IPS-18a (cell line): ENCODE measurements around the gene SLC1A2.

Source experiments
- H3K27ac ChIP-seq: one replicate; pipeline ENCODE4 v1.5.1; 2013; ENCODE audit warnings: low read length
- H3K27me3 ChIP-seq: one replicate; pipeline ENCODE4 v1.6.1; 2013; ENCODE audit warnings: mild to moderate bottlenecking, low read length; ENCODE audit not compliant: control insufficient read depth, insufficient read depth
- H3K36me3 ChIP-seq: one replicate; pipeline ENCODE4 v1.6.1; 2013; ENCODE audit warnings: low read depth, low read length; ENCODE audit not compliant: control insufficient read depth
- H3K4me1 ChIP-seq: one replicate; pipeline ENCODE4 v1.6.1; 2013; ENCODE audit warnings: low read depth, low read length; ENCODE audit not compliant: control insufficient read depth
- H3K4me3 ChIP-seq: one replicate; pipeline ENCODE4 v1.5.1; 2013; ENCODE audit warnings: low read length
- H3K9ac ChIP-seq: one replicate; pipeline ENCODE4 v1.6.1; 2013; ENCODE audit warnings: mild to moderate bottlenecking, low read length, moderate library complexity
- H3K9me3 ChIP-seq: one replicate; pipeline ENCODE4 v1.6.1; 2013; ENCODE audit warnings: low read depth, low read length; ENCODE audit not compliant: control insufficient read depth

The SLC1A2 gene

GRCh38 chr11:35412285-35412684 lies 7.1 kb downstream of the SLC1A2 start:
- Histone ChIP-seq H3K9me3 (no peaks in the 10 kb centered on the region), H3K27ac (no peak overlapping the region), H3K4me1 (no peaks in the 10 kb centered on the region), H3K4me3 (no peak overlapping the region), H3K27me3 (peaks cover 32% of the 10 kb centered on the region), H3K9ac (no peak overlapping the region), H3K36me3 (no peaks in the 10 kb centered on the region)

- Histone ChIP-seq H3K4me1 (no peaks in the 10 kb centered on the region), H3K9me3 (no peaks in the 10 kb centered on the region), H3K27ac (no peak overlapping the region), H3K4me3 (no peak overlapping the region), H3K36me3 (no peaks in the 10 kb centered on the region), H3K9ac (no peak overlapping the region), H3K27me3 (no peaks in the 10 kb centered on the region)
Measured at GRCh38 chr11:35407041-35407440, 12.3 kb downstream of the SLC1A2 start.

GRCh38 chr11:35404388-35404775 lies 15.0 kb downstream of the SLC1A2 start:
- Histone ChIP-seq H3K27me3 (no peaks in the 10 kb centered on the region), H3K4me3 (no peak overlapping the region), H3K36me3 (no peaks in the 10 kb centered on the region), H3K9me3 (no peaks in the 10 kb centered on the region), H3K4me1 (peaks cover 7% of the 10 kb centered on the region), H3K27ac (no peak overlapping the region), H3K9ac (no peak overlapping the region)

- no peak overlapping the region for H3K27ac ChIP-seq
- no peak overlapping the region for H3K9ac ChIP-seq
- H3K4me3 ChIP-seq, result no peak overlapping the region
- no peaks in the 10 kb centered on the region for H3K27me3 ChIP-seq
- H3K36me3 ChIP-seq, result no peaks in the 10 kb centered on the region
- H3K9me3 ChIP-seq, result no peaks in the 10 kb centered on the region
- H3K4me1 ChIP-seq, result peaks cover 7% of the 10 kb centered on the region
Measured at GRCh38 chr11:35403765-35404387, 15.5 kb downstream of the SLC1A2 start.

- Histone ChIP-seq H3K9me3 (no peaks in the 10 kb centered on the region), H3K4me3 (no peak overlapping the region)
Measured at GRCh38 chr11:35402751-35403660, 16.4 kb downstream of the SLC1A2 start.

GRCh38 chr11:35398881-35399280 lies 20.5 kb downstream of the SLC1A2 start:
- no peak overlapping the region for H3K4me3 ChIP-seq
- H3K4me1 ChIP-seq, result peaks cover 7% of the 10 kb centered on the region
- no peaks in the 10 kb centered on the region for H3K36me3 ChIP-seq
- H3K27ac ChIP-seq, result no peak overlapping the region
- no peak overlapping the region for H3K9ac ChIP-seq
- no peaks in the 10 kb centered on the region for H3K9me3 ChIP-seq
- H3K27me3 ChIP-seq, result no peaks in the 10 kb centered on the region

More at GRCh38 chr11:35402751-35403660, 16.4 kb downstream of the SLC1A2 start:
- Histone ChIP-seq H3K27me3 (no peaks in the 10 kb centered on the region), H3K27ac (no peak overlapping the region), H3K4me1 (peaks cover 7% of the 10 kb centered on the region), H3K9ac (no peak overlapping the region), H3K36me3 (no peaks in the 10 kb centered on the region)

- Histone ChIP-seq H3K36me3 (no peaks in the 10 kb centered on the region), H3K9me3 (no peaks in the 10 kb centered on the region), H3K4me1 (no peaks in the 10 kb centered on the region), H3K27ac (no peak overlapping the region), H3K9ac (no peak overlapping the region), H3K4me3 (no peak overlapping the region), H3K27me3 (no peaks in the 10 kb centered on the region)
Measured at GRCh38 chr11:35394941-35395340, 24.4 kb downstream of the SLC1A2 start.

GRCh38 chr11:35393098-35393497 lies 26.3 kb downstream of the SLC1A2 start:
- no peak overlapping the region for H3K4me3 ChIP-seq
- H3K27ac ChIP-seq, result no peak overlapping the region
- no peaks in the 10 kb centered on the region for H3K9me3 ChIP-seq
- no peaks in the 10 kb centered on the region for H3K36me3 ChIP-seq
- no peaks in the 10 kb centered on the region for H3K4me1 ChIP-seq
- no peak overlapping the region for H3K9ac ChIP-seq
- H3K27me3 ChIP-seq, result no peaks in the 10 kb centered on the region

GRCh38 chr11:35391922-35392688 lies 27.3 kb downstream of the SLC1A2 start:
- Histone ChIP-seq H3K4me1 (no peaks in the 10 kb centered on the region), H3K36me3 (no peaks in the 10 kb centered on the region), H3K27me3 (no peaks in the 10 kb centered on the region), H3K9ac (no peak overlapping the region), H3K4me3 (no peak overlapping the region), H3K27ac (no peak overlapping the region), H3K9me3 (no peaks in the 10 kb centered on the region)

GRCh38 chr11:35390737-35391682 lies 28.3 kb downstream of the SLC1A2 start:
- Histone ChIP-seq H3K36me3 (no peaks in the 10 kb centered on the region), H3K27ac (no peak overlapping the region), H3K4me1 (no peaks in the 10 kb centered on the region), H3K9me3 (no peaks in the 10 kb centered on the region), H3K4me3 (no peak overlapping the region), H3K27me3 (no peaks in the 10 kb centered on the region), H3K9ac (no peak overlapping the region)
